K562 (cell line): ENCODE data around the gene NT5DC2. TPM values are rescaled to one million over a fixed set of nuclear protein-coding genes. Genes with fewer than 3 reads are reported as not detected.

Source experiments
- CHD4 ChIP-seq: fragments of 200-600 bp; sonication (generic); IDR thresholded peaks from 3 replicates; pipeline ENCODE4 v1.6.1; 2012; ENCODE audit warnings: low read depth, mild to moderate bottlenecking, mixed read lengths, low read length, inconsistent platforms; ENCODE audit not compliant: insufficient read depth, insufficient replicate concordance, poor library complexity, severe bottlenecking
- ELF4 ChIP-seq: fragments of 450-650 bp; formaldehyde crosslinking; IDR thresholded peaks from 2 replicates; pipeline ENCODE4 v1.4.0; 2022; ENCODE audit warnings: missing genetic modification characterization
- GABPB1 ChIP-seq: sonication (generic); formaldehyde crosslinking; IDR thresholded peaks from 2 replicates; pipeline ENCODE4 v1.8.0; 2022; ENCODE audit warnings: mild to moderate bottlenecking, missing genetic modification reagents
- HOXB6 ChIP-seq: fragments of 250-450 bp; sonication (Bioruptor Pico); IDR thresholded peaks from 2 replicates; pipeline ENCODE4 v1.5.1; 2022; ENCODE audit warnings: mild to moderate bottlenecking, borderline replicate concordance
- LEF1 ChIP-seq: fragments of 450-650 bp; IDR thresholded peaks from 2 replicates; pipeline ENCODE4 v1.6.1; 2016; ENCODE audit warnings: mild to moderate bottlenecking
- MXD1 ChIP-seq: fragments of 250-450 bp; sonication (Bioruptor Pico); IDR thresholded peaks from 2 replicates; pipeline ENCODE4 v1.8.0; 2021; ENCODE audit warnings: borderline replicate concordance, mild to moderate bottlenecking, moderate library complexity; ENCODE audit not compliant: poor library complexity, severe bottlenecking
- NR4A1 ChIP-seq, 2 experiments: fragments of 250-450 bp in 1 of 2; fragments of 450-650 bp in 1 of 2; sonication (Bioruptor Pico) in 1 of 2; IDR thresholded peaks; 2 replicates each; pipeline versions ENCODE4 v1.4.0 to v1.6.1; 2016 to 2020; ENCODE audit warnings: mild to moderate bottlenecking in 2 of 2, missing compliant biosample characterization in 1 of 2, missing genetic modification characterization in 1 of 2, moderate library complexity in 1 of 2
- POLR2A ChIP-seq: fragments of 450-650 bp; conservative IDR thresholded peaks from 2 replicates; pipeline ENCODE4 v1.6.1; 2016
- RFX1 ChIP-seq: fragments of 450-650 bp; IDR thresholded peaks from 2 replicates; pipeline ENCODE4 v1.6.1; 2016; ENCODE audit warnings: mild to moderate bottlenecking, moderate library complexity
- RREB1 ChIP-seq: fragments of 250-450 bp; sonication (Bioruptor Pico); IDR thresholded peaks from 2 replicates; pipeline ENCODE4 v1.4.0; 2020
- SMAD4 ChIP-seq: fragments of 250-450 bp; sonication (Bioruptor Pico); conservative IDR thresholded peaks from 2 replicates; pipeline ENCODE4 v1.8.0; 2021; ENCODE audit warnings: inconsistent platforms, mild to moderate bottlenecking, moderate library complexity
- USF1 ChIP-seq: sonication (generic); formaldehyde crosslinking; IDR thresholded peaks from 2 replicates; pipeline ENCODE4 v1.9.0; 2022; ENCODE audit warnings: mild to moderate bottlenecking, missing genetic modification reagents
- ZBED1 ChIP-seq: IDR thresholded peaks from 2 replicates; pipeline ENCODE4 v1.6.1; 2014
- ZNF282 ChIP-seq: sonication (generic); formaldehyde crosslinking; IDR thresholded peaks from 2 replicates; pipeline ENCODE4 v1.8.1; 2023; ENCODE audit warnings: missing genetic modification reagents
- polyA plus RNA-seq, 8 experiments: library from polyadenylated mRNA; depleted of rRNA in 4 of 8; stranded (reverse) in 5 of 8; unstranded in 3 of 8; fragments of >200 nt; fragmentation: Nextera tagmentation in 2 of 8; fragmentation: Illumina TruSeq in 1 of 8; extraction: Ambion mirVana in 2 of 8; extraction: Trizol in 1 of 8; gene quantifications; 2 replicates each; pipeline versions ENCODE4 v1.2.1 to v1.2.3, GENCODE V29; 2011 to 2014; ENCODE audit warnings: inconsistent platforms in 1 of 8, missing spikeins in 1 of 8
- total RNA-seq, 7 experiments: library from RNA; depleted of rRNA in 6 of 7; stranded (reverse); fragments of >200 nt in 6 of 7; fragmentation: Illumina TruSeq in 2 of 7; extraction: Trizol in 2 of 7; gene quantifications; 2 replicates each; pipeline versions ENCODE4 v1.2.1 to v1.2.3, GENCODE V29; 2011 to 2021; ENCODE audit warnings: low replicate concordance in 1 of 7
- TF ChIP-seq, protein P1 (sequence below), 2 experiments: IDR thresholded peaks; 2 replicates each; pipeline ENCODE4 v1.6.1; 2012; ENCODE audit warnings: improper control_type of control experiment in 2 of 2, low read depth in 2 of 2, low read length in 2 of 2, borderline replicate concordance in 1 of 2
- TF ChIP-seq, protein P2 (sequence below): fragments of 450-650 bp; formaldehyde crosslinking; IDR thresholded peaks from 2 replicates; pipeline ENCODE4 v1.4.0; 2020; ENCODE audit warnings: mild to moderate bottlenecking, mixed read lengths

NT5DC2 gene
- total and polyA plus RNA-seq, 9 of the 15 experiments (the other 6 are each of a cell fraction or from before 2014, with no cell fraction given): 25.6 to 168 (median 122) TPM

DNA sequence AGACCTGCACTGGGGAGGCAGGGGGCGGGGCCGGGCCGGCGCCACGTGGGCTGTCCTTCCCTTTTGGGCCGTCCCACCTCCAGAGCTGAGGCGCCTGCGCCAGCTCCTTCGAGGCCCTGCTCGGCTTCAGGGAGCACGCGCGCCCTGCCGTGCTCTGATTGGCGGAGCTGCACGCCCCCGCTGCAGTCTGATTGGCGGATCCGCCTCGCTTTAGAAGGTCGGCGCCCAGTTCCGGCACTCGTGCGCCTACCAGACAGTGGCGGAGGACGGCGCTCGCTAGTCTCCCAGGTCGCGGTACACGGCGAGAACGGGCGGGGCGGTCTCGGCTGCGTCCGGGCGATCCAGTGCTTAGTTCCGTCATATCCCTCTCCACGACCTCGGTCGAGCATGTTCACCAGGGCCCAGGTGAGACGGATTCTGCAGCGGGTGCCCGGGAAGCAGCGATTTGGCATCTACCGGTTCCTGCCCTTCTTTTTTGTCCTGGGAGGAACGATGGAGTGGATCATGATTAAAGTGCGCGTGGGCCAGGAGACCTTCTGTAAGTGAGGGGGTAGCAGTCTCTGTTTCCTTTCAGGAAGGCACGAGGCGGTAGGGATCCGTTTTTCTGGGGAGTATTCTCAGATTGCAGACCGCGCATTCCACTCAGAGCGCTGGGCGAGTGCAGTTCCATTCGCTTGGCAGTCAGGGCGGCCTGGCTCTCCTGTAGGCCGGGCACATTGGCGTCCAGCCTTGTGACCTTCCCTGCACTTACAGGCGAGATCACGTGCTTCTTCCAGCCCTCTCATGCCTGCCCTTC lies 2.9 kb upstream of the NT5DC2 start, which contains the start of gene UQCC5 (continued):
- TF ChIP-seq POLR2A (peak; percentile 91), HOXB6 (CRISPR knock-in tag) (no peak), ZBED1 (no peak), MXD1 (CRISPR knock-in tag) (no peak), GABPB1 (CRISPR knock-in tag) (peak; percentile 62), ELF4 (0 out of 2 replicates have a peak, but pooled peaks have one; percentile 17), CHD4 (no peak), SMAD4 (CRISPR knock-in tag) (peak; percentile 81), NR4A1 (CRISPR knock-in tag; IDR thresholded peaks at IDR 0.05) (no peak), NR4A1 (tag; IDR thresholded peaks at IDR 0.05) (no peak), RREB1 (CRISPR knock-in tag) (0 out of 2 replicates have a peak, but pooled peaks have one; percentile 46), RFX1 (no peak), ZNF282 (CRISPR knock-in tag) (no peak), LEF1 (no peak), USF1 (peak; percentile 94)
- TF ChIP-seq, protein P1, sequence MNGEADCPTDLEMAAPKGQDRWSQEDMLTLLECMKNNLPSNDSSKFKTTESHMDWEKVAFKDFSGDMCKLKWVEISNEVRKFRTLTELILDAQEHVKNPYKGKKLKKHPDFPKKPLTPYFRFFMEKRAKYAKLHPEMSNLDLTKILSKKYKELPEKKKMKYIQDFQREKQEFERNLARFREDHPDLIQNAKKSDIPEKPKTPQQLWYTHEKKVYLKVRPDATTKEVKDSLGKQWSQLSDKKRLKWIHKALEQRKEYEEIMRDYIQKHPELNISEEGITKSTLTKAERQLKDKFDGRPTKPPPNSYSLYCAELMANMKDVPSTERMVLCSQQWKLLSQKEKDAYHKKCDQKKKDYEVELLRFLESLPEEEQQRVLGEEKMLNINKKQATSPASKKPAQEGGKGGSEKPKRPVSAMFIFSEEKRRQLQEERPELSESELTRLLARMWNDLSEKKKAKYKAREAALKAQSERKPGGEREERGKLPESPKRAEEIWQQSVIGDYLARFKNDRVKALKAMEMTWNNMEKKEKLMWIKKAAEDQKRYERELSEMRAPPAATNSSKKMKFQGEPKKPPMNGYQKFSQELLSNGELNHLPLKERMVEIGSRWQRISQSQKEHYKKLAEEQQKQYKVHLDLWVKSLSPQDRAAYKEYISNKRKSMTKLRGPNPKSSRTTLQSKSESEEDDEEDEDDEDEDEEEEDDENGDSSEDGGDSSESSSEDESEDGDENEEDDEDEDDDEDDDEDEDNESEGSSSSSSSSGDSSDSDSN (IDR thresholded peaks at IDR 0.05; ENCODE audit: borderline replicate concordance in 1 of 2, low read depth in 2 of 2, low read length in 2 of 2): peak in 1 of 2 experiments; percentile 24; a peak in 1 of 4 replicates
- TF ChIP-seq, protein P2, sequence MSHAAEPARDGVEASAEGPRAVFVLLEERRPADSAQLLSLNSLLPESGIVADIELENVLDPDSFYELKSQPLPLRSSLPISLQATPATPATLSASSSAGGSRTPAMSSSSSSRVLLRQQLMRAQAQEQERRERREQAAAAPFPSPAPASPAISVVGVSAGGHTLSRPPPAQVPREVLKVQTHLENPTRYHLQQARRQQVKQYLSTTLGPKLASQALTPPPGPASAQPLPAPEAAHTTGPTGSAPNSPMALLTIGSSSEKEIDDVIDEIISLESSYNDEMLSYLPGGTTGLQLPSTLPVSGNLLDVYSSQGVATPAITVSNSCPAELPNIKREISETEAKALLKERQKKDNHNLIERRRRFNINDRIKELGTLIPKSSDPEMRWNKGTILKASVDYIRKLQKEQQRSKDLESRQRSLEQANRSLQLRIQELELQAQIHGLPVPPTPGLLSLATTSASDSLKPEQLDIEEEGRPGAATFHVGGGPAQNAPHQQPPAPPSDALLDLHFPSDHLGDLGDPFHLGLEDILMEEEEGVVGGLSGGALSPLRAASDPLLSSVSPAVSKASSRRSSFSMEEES: peak; percentile 88
